ENCODE results near the gene SPAAR.

SPAAR gene

GRCh38 chr9:35951736-35952135 lies 42.4 kb downstream of the SPAAR start:
- no peak for DNase-seq

- DNase-seq, result no peak
Measured at GRCh38 chr9:35952526-35953191, 43.4 kb downstream of the SPAAR start.

GRCh38 chr9:35954942-35955546 lies 45.8 kb downstream of the SPAAR start:
- peak; percentile 44 to 45 for DNase-seq

GRCh38 chr9:35956651-35957050 lies 47.4 kb downstream of the SPAAR start:
- no peak for DNase-seq

GRCh38 chr9:35958104-35958837 lies 49.0 kb downstream of the SPAAR start, which contains the start of gene OR2S2:
TSS of gene OR2S2 (minus strand) at chr9:35958154. CDS start at chr9:35958098, 56 bp downstream.
- no peak for DNase-seq

- no peak for DNase-seq
Measured at GRCh38 chr9:35960039-35960655, 50.9 kb downstream of the SPAAR start.

All from activated CD4-positive, alpha-beta T cell treated with anti-CD3 and anti-CD28 coated beads for 4 hours (primary cell).